Endodermal cell (in vitro differentiated cells): ENCODE results near the gene CDC42BPB. TPM values are rescaled to one million over a fixed set of nuclear protein-coding genes. Genes with fewer than 3 reads are reported as not detected.

Source experiments
- DNase-seq: peaks from one replicate; pipeline ENCODE4 v3.0.0-alpha.2; 2017
- H3K27ac ChIP-seq: 2 replicates; pipeline ENCODE4 v1.5.1; 2013; ENCODE audit warnings: mild to moderate bottlenecking, low read depth, low read length, moderate library complexity
- H3K27me3 ChIP-seq: 2 replicates; pipeline ENCODE4 v1.6.1; 2013; ENCODE audit warnings: mild to moderate bottlenecking, low read length, moderate library complexity; ENCODE audit not compliant: insufficient read depth, control insufficient read depth, poor library complexity, severe bottlenecking
- H3K36me3 ChIP-seq: 2 replicates; pipeline ENCODE4 v1.7.0; 2013; ENCODE audit warnings: mild to moderate bottlenecking, low read length, moderate library complexity; ENCODE audit not compliant: control insufficient read depth, insufficient read depth
- H3K4me1 ChIP-seq: one replicate; pipeline ENCODE4 v1.7.0; 2013; ENCODE audit warnings: low read length; ENCODE audit not compliant: control insufficient read depth, insufficient read depth
- H3K4me3 ChIP-seq: 2 replicates; pipeline ENCODE4 v1.5.1; 2013; ENCODE audit warnings: mild to moderate bottlenecking, low read length, moderate library complexity
- H3K9ac ChIP-seq: 2 replicates; pipeline ENCODE4 v1.6.1; 2013; ENCODE audit warnings: mild to moderate bottlenecking, low read length, moderate library complexity; ENCODE audit not compliant: poor library complexity, severe bottlenecking; ENCODE audit errors: extremely low read depth
- H3K9me3 ChIP-seq: 2 replicates; pipeline ENCODE4 v1.6.1; 2013; ENCODE audit warnings: mild to moderate bottlenecking, low read length, moderate library complexity; ENCODE audit not compliant: control insufficient read depth
- H3K27ac Mint-ChIP-seq: 2 replicates; pipeline ENCODE4 v1.8.0; 2020; ENCODE audit warnings: mixed read lengths
- H3K27me3 Mint-ChIP-seq: 2 replicates; pipeline ENCODE4 v1.8.0; 2021; ENCODE audit warnings: mild to moderate bottlenecking, mixed read lengths; ENCODE audit not compliant: insufficient read depth
- H3K36me3 Mint-ChIP-seq: 2 replicates; pipeline ENCODE4 v1.8.0; 2020; ENCODE audit warnings: low read depth, mixed read lengths
- H3K4me1 Mint-ChIP-seq: 2 replicates; pipeline ENCODE4 v1.8.0; 2020; ENCODE audit warnings: mixed read lengths
- H3K4me3 Mint-ChIP-seq: 2 replicates; pipeline ENCODE4 v1.8.0; 2020; ENCODE audit warnings: mild to moderate bottlenecking, moderate library complexity, mixed read lengths
- H3K9me3 Mint-ChIP-seq: 2 replicates; pipeline ENCODE4 v1.8.0; 2020; ENCODE audit warnings: mild to moderate bottlenecking, mixed read lengths
- CTCF ChIP-seq: fragments of 200-600 bp; sonication (generic); conservative IDR thresholded peaks from 2 replicates; pipeline ENCODE4 v1.5.0; 2021; ENCODE audit warnings: antibody characterized with exemption, mild to moderate bottlenecking
- WGBS, 2 experiments: methylation state at CpG; one replicate each; pipeline versions ENCODE4 v1.1.5 to v1.1.7; 2013; ENCODE audit warnings: missing lambda C conversion rate in 2 of 2, mixed read lengths in 1 of 2; ENCODE audit not compliant: insufficient coverage in 1 of 2, insufficient read length in 1 of 2; 5-methylcytosine and 5-hydroxymethylcytosine counted together
- total RNA-seq, 2 donors: library from RNA; stranded (reverse); fragmentation: NEBNext Ultra II Directional in 1 of 2; extraction: Animal tissue kit (Norgen Biotek cat#: 25700) in 1 of 2; gene quantifications; 2 replicates in 1 of 2; 3 replicates in 1 of 2; pipeline ENCODE4 v1.2.1, GENCODE V29; 2021

CDC42BPB gene
- total RNA-seq, 2 donors from 2014 or later: 120 to 123 TPM

GRCh38 chr14:102988054-102988453, 69.3 kb downstream of the CDC42BPB start:
- Mint-ChIP-seq H3K4me1 (no peaks in the 10 kb centered on the region), H3K4me3 (no peak overlapping the region), H3K27me3 (no peaks in the 10 kb centered on the region), H3K9me3 (peaks cover 23% of the 10 kb centered on the region), H3K27ac (no peak overlapping the region), H3K36me3 (peaks cover 82% of the 10 kb centered on the region)
- Histone ChIP-seq H3K9me3 (peaks cover 27% of the 10 kb centered on the region), H3K36me3 (peaks cover 89% of the 10 kb centered on the region), H3K27me3 (no peaks in the 10 kb centered on the region), H3K4me3 (peak overlapping the region; percentile 23), H3K27ac (no peak overlapping the region), H3K9ac (no peak overlapping the region), H3K4me1 (no peaks in the 10 kb centered on the region)
- DNase-seq: no peak
- 80 to 95% methylated on average over 1 of the region's 1 CpG for WGBS, 2 experiments
- TF ChIP-seq CTCF: no peak

GRCh38 chr14:102986810-102987579, 70.4 kb downstream of the CDC42BPB start:
- DNase-seq: no peak
- Mint-ChIP-seq H3K4me3 (no peak overlapping the region), H3K36me3 (peaks cover 82% of the 10 kb centered on the region), H3K4me1 (no peaks in the 10 kb centered on the region), H3K27ac (no peak overlapping the region), H3K9me3 (peaks cover 23% of the 10 kb centered on the region), H3K27me3 (no peaks in the 10 kb centered on the region)
- Histone ChIP-seq H3K9me3 (peaks cover 27% of the 10 kb centered on the region), H3K4me1 (no peaks in the 10 kb centered on the region), H3K27ac (no peak overlapping the region), H3K9ac (no peak overlapping the region), H3K36me3 (peaks cover 91% of the 10 kb centered on the region), H3K27me3 (no peaks in the 10 kb centered on the region), H3K4me3 (no peak overlapping the region)
- 93 to 94% methylated on average over 15 to 19 of the region's 19 CpGs for WGBS, 2 experiments
- TF ChIP-seq CTCF: no peak

GRCh38 chr14:102985665-102986064, 71.7 kb downstream of the CDC42BPB start:
- H3K4me3 ChIP-seq: no peak overlapping the region
- peaks cover 88% of the 10 kb centered on the region for H3K36me3 ChIP-seq

More at GRCh38 chr14:102985665-102986064, 71.7 kb downstream of the CDC42BPB start:
- no peaks in the 10 kb centered on the region for H3K27me3 Mint-ChIP-seq
- no peak overlapping the region for H3K4me3 Mint-ChIP-seq
- no peak for TF ChIP-seq CTCF
- H3K9me3 Mint-ChIP-seq: peaks cover 23% of the 10 kb centered on the region
- H3K36me3 Mint-ChIP-seq: peaks cover 85% of the 10 kb centered on the region
- no peaks in the 10 kb centered on the region for H3K4me1 Mint-ChIP-seq
- H3K27me3 ChIP-seq: no peaks in the 10 kb centered on the region
- WGBS, 2 experiments: 92 to 93% methylated on average over 4 to 10 of the region's 10 CpGs
- DNase-seq: peak; percentile 60
- no peak overlapping the region for H3K9ac ChIP-seq
- H3K4me1 ChIP-seq: no peaks in the 10 kb centered on the region
- H3K27ac Mint-ChIP-seq: no peak overlapping the region
- H3K27ac ChIP-seq: no peak overlapping the region
- H3K9me3 ChIP-seq: peaks cover 26% of the 10 kb centered on the region
